ENCODE data around the gene GAS2L2.

The GAS2L2 gene

GRCh38 chr17:35769895-35770486, 17.0 kb upstream of the GAS2L2 start:
- TF ChIP-seq CTCF (IDR thresholded peaks at IDR 0.05): peak; percentile 64

- TF ChIP-seq CTCF (IDR thresholded peaks at IDR 0.05): no peak
Measured at GRCh38 chr17:35768797-35769196, 15.8 kb upstream of the GAS2L2 start.

- TF ChIP-seq CTCF (IDR thresholded peaks at IDR 0.05): peak; percentile 60
Measured at GRCh38 chr17:35766903-35767510, 14.0 kb upstream of the GAS2L2 start.

GRCh38 chr17:35766489-35766877, 13.4 kb upstream of the GAS2L2 start:
- no peak for TF ChIP-seq CTCF (IDR thresholded peaks at IDR 0.05)

- no peak for TF ChIP-seq CTCF (IDR thresholded peaks at IDR 0.05)
Measured at GRCh38 chr17:35765756-35766488, 12.9 kb upstream of the GAS2L2 start.

- no peak for TF ChIP-seq CTCF (IDR thresholded peaks at IDR 0.05)
Measured at GRCh38 chr17:35765086-35765710, 12.2 kb upstream of the GAS2L2 start.

- peak; percentile 93 for TF ChIP-seq CTCF (IDR thresholded peaks at IDR 0.05)
Measured at GRCh38 chr17:35764123-35764991, 11.3 kb upstream of the GAS2L2 start.
